Loucy (cell line): ENCODE measurements around the gene NBEA.

Experiments used
- H2AFZ ChIP-seq: fragments of 200-600 bp; sonication (generic); 2 replicates; pipeline ENCODE4 v1.6.0; 2016; ENCODE audit warnings: antibody characterized with exemption, mild to moderate bottlenecking, low read length, moderate library complexity
- H3F3A ChIP-seq: fragments of 200-600 bp; 2 replicates; pipeline ENCODE4 v1.6.0; 2016; ENCODE audit warnings: antibody characterized with exemption, low read depth, mild to moderate bottlenecking
- H3K27me3 ChIP-seq: fragments of 200-600 bp; sonication (generic); 2 replicates; pipeline ENCODE4 v1.6.1; 2014; ENCODE audit warnings: low read length, mild to moderate bottlenecking; ENCODE audit not compliant: insufficient read depth, poor library complexity, severe bottlenecking
- H3K36me3 ChIP-seq: fragments of 200-600 bp; sonication (generic); 2 replicates; pipeline ENCODE4 v1.6.1; 2016; ENCODE audit warnings: low read length; ENCODE audit not compliant: insufficient read depth
- H3K4me1 ChIP-seq: fragments of 200-600 bp; sonication (generic); 2 replicates; pipeline ENCODE4 v1.5.1; 2014; ENCODE audit warnings: low read length, mild to moderate bottlenecking; ENCODE audit not compliant: insufficient read depth, poor library complexity, severe bottlenecking
- H3K4me2 ChIP-seq: fragments of 200-600 bp; sonication (generic); 2 replicates; pipeline ENCODE4 v1.6.0; 2014; ENCODE audit warnings: antibody characterized with exemption, low read length, low read depth, mild to moderate bottlenecking; ENCODE audit not compliant: poor library complexity, severe bottlenecking
- H3K4me3 ChIP-seq: fragments of 200-600 bp; sonication (generic); 2 replicates; pipeline ENCODE4 v1.5.1; 2014; ENCODE audit warnings: low read length, mild to moderate bottlenecking, mixed read lengths; ENCODE audit not compliant: poor library complexity, severe bottlenecking
- H3K79me2 ChIP-seq: fragments of 200-600 bp; sonication (generic); 2 replicates; pipeline ENCODE4 v1.6.1; 2014; ENCODE audit warnings: low read length; ENCODE audit not compliant: insufficient read depth
- H3K9ac ChIP-seq: fragments of 200-600 bp; sonication (generic); 2 replicates; pipeline ENCODE4 v1.6.0; 2014; ENCODE audit warnings: mild to moderate bottlenecking, low read depth, low read length, moderate library complexity; ENCODE audit not compliant: poor library complexity, severe bottlenecking
- H3K9me2 ChIP-seq: fragments of 200-600 bp; sonication (generic); replicated peaks from 2 replicates; pipeline ENCODE4 v1.6.1; 2016; ENCODE audit warnings: low read depth, low read length, mixed read lengths
- H3K9me3 ChIP-seq: fragments of 200-600 bp; sonication (generic); 2 replicates; pipeline ENCODE4 v1.6.1; 2014; ENCODE audit warnings: mild to moderate bottlenecking, antibody characterized with exemption, low read length, low read depth; ENCODE audit not compliant: insufficient read depth
- H4K20me1 ChIP-seq: fragments of 200-600 bp; sonication (generic); 2 replicates; pipeline ENCODE4 v1.6.0; 2014; ENCODE audit warnings: antibody characterized with exemption, low read length, mild to moderate bottlenecking; ENCODE audit not compliant: insufficient read depth, poor library complexity, severe bottlenecking
- EZH2phosphoT487 ChIP-seq: fragments of 200-600 bp; IDR thresholded peaks from 2 replicates; pipeline ENCODE4 v1.6.1; 2018; ENCODE audit warnings: antibody characterized with exemption, mild to moderate bottlenecking, moderate library complexity, borderline replicate concordance
- TF ChIP-seq, protein P1 (sequence below): fragments of 200-600 bp; sonication (generic); conservative IDR thresholded peaks from 2 replicates; pipeline ENCODE4 v1.5.1; 2014; ENCODE audit warnings: mild to moderate bottlenecking, antibody characterized with exemption, low read length

The NBEA gene

DNA sequence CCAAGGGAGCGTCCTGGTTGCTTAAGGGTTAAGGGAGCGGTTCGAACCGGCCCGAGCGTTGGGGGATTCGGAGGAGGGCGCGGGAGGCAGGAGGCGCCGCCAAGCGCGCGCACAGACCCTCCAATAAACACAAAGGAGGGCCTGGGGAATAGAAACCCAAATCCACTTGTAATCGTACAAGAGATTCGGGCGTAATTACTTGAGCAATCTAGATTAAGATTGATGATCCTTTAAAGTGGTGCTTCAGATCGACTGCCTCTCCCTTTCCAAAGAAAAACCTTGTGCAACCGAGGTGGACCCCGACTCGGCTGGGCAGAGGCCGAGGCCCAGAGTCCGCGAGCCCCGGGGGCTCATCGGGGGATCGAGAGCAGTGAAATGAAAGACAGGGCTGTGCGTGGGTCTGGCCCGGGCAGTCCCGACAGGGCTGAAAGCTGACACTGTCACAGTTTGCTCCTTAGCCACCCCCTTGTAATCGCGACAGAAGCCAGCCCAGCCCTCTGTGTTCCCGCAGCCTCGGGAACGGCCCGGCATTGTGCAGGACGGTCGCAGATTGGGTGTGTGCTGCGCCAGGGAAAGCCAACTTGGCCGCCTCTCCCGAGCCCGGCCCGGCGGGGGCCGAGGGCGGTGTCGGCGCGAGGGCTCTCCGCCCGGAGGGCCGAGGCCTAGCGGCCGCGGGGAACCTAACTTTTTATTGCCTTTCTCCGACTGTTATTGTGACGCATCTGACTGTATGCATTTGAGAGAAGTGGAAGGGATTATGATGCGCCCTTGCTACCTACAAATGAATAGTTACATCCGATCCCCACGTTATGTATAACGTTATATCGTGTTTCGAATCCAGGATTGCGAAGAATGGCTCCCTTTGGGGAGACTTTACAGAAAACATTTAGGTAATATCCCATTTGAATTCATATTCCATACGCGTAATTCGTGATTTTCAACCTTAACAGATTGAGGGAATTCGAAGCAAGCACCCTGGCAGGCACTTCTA is 528.9 kb downstream of the NBEA start:
- Histone ChIP-seq H2AFZ (no peak overlapping the region), H3K36me3 (no peaks in the 10 kb centered on the region), H3K4me1 (peaks cover 16% of the 10 kb centered on the region), H3K9me3 (no peaks in the 10 kb centered on the region), H3F3A (no peaks in the 10 kb centered on the region), H3K79me2 (no peaks in the 10 kb centered on the region), H3K27me3 (no peaks in the 10 kb centered on the region), H3K9ac (no peak overlapping the region), H3K4me3 (no peak overlapping the region), H4K20me1 (no peaks in the 10 kb centered on the region), H3K9me2 (no peaks in the 10 kb centered on the region), H3K4me2 (no peak overlapping the region)
- TF ChIP-seq, protein P1, sequence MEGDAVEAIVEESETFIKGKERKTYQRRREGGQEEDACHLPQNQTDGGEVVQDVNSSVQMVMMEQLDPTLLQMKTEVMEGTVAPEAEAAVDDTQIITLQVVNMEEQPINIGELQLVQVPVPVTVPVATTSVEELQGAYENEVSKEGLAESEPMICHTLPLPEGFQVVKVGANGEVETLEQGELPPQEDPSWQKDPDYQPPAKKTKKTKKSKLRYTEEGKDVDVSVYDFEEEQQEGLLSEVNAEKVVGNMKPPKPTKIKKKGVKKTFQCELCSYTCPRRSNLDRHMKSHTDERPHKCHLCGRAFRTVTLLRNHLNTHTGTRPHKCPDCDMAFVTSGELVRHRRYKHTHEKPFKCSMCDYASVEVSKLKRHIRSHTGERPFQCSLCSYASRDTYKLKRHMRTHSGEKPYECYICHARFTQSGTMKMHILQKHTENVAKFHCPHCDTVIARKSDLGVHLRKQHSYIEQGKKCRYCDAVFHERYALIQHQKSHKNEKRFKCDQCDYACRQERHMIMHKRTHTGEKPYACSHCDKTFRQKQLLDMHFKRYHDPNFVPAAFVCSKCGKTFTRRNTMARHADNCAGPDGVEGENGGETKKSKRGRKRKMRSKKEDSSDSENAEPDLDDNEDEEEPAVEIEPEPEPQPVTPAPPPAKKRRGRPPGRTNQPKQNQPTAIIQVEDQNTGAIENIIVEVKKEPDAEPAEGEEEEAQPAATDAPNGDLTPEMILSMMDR, result no peak
- no peak for TF ChIP-seq EZH2phosphoT487

DNA sequence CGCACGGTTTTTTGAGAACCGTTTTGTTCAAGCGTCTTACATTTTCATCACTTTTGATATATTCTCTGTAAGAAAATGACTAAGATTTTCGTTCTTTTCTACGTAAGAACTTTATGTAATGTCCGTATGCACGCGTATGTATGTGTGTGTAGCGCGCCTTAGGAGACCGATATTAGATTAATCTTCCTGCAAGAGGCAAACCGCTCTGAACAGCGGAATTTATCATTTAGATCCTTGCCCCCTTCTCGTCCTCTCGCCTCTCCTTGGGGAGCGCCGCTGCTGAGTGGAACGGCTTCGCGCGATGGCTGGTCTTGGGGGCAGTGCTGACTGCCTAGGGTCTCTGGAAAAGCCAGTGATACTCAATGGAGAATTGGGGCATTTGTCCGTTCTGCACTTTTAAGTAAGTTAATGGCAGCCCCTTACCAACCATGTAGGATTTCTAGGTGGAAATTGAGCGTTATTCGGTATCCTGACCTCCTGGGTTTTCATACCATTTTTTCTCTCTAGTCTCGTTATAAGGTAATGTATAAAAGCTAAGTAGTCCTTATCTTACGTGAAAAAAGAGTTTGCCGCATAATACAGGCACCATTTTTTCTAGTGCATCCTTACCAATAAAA is 529.7 kb downstream of the NBEA start:
- no peak overlapping the region for H3K9ac ChIP-seq
- no peak overlapping the region for H3K4me3 ChIP-seq
- TF ChIP-seq, protein P1, result no peak
- TF ChIP-seq EZH2phosphoT487, result no peak
- H2AFZ ChIP-seq, result no peak overlapping the region
- H3K4me1 ChIP-seq, result peaks cover 16% of the 10 kb centered on the region
- H3K9me3 ChIP-seq, result no peaks in the 10 kb centered on the region
- peak overlapping the region; percentile 41 for H3K4me2 ChIP-seq
- H3K79me2 ChIP-seq, result no peaks in the 10 kb centered on the region
- no peaks in the 10 kb centered on the region for H4K20me1 ChIP-seq
- H3K9me2 ChIP-seq, result no peaks in the 10 kb centered on the region
- no peaks in the 10 kb centered on the region for H3K36me3 ChIP-seq
- H3K27me3 ChIP-seq, result no peaks in the 10 kb centered on the region
- no peaks in the 10 kb centered on the region for H3F3A ChIP-seq

DNA sequence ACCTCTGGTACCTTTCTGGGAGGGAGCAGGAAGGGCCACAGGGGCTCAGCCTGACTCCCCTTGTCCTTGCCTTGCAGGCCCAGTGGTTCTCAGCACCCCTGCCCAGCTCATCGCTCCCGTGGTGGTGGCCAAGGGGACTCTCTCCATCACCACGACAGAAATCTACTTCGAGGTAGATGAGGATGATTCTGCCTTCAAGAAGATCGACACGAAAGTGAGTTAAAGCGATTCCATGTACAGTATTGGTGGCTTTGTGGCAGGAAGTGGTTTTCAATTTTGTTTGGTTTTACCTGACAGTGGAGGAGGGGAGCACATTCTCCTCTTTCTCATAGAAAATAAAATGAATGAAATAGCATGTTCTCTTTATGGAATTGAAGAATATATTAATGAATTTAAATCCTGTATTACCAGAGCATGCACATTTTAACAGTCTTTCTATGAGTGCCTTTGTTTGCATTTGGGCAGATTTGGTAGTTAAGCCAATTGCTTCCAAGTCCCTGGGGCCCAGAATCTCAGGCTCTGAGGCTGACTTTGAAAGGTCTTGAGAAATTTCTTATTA is 530.3 kb downstream of the NBEA start:
- Histone ChIP-seq H3K79me2 (no peaks in the 10 kb centered on the region), H3K9ac (no peak overlapping the region), H3K4me3 (no peak overlapping the region), H3K36me3 (no peaks in the 10 kb centered on the region), H3K9me2 (no peaks in the 10 kb centered on the region), H3K4me2 (peak overlapping the region; percentile 41), H3K9me3 (no peaks in the 10 kb centered on the region), H2AFZ (no peak overlapping the region), H3F3A (no peaks in the 10 kb centered on the region), H4K20me1 (no peaks in the 10 kb centered on the region), H3K4me1 (peaks cover 16% of the 10 kb centered on the region), H3K27me3 (no peaks in the 10 kb centered on the region)
- TF ChIP-seq EZH2phosphoT487, result no peak
- TF ChIP-seq, protein P1, result no peak
